Parathyroid adenoma (tissue), 2 donors: ENCODE measurements around the gene LTBP1.

Experiments used
- H2AFZ ChIP-seq: fragments of 300-600 bp; sonication (generic); one replicate; pipeline ENCODE4 v1.7.0; 2017; ENCODE audit warnings: antibody characterized with exemption, mild to moderate bottlenecking
- H3K27ac ChIP-seq: fragments of 300-600 bp; sonication (generic); one replicate; pipeline ENCODE4 v1.7.0; 2017
- H3K27me3 ChIP-seq: fragments of 300-600 bp; sonication (generic); one replicate; pipeline ENCODE4 v1.7.0; 2017; ENCODE audit warnings: low read length; ENCODE audit not compliant: control insufficient read depth, insufficient read depth
- H3K36me3 ChIP-seq: fragments of 300-600 bp; sonication (generic); one replicate; pipeline ENCODE4 v1.7.0; 2017; ENCODE audit warnings: low read length; ENCODE audit not compliant: control insufficient read depth, insufficient read depth
- H3K4me1 ChIP-seq: fragments of 300-600 bp; sonication (generic); one replicate; pipeline ENCODE4 v1.7.0; 2017; ENCODE audit warnings: control low read depth
- H3K4me2 ChIP-seq: fragments of 300-600 bp; sonication (generic); one replicate; pipeline ENCODE4 v1.7.0; 2017; ENCODE audit warnings: low read length
- H3K4me3 ChIP-seq: fragments of 300-600 bp; sonication (generic); one replicate; pipeline ENCODE4 v1.7.0; 2017; ENCODE audit warnings: low read depth, low read length
- H3K79me2 ChIP-seq: fragments of 300-600 bp; sonication (generic); one replicate; pipeline ENCODE4 v1.7.0; 2017; ENCODE audit warnings: control low read depth
- H3K9ac ChIP-seq: fragments of 300-600 bp; sonication (generic); one replicate; pipeline ENCODE4 v1.7.0; 2017; ENCODE audit warnings: mild to moderate bottlenecking
- H3K9me3 ChIP-seq: fragments of 300-600 bp; sonication (generic); one replicate; pipeline ENCODE4 v1.7.0; 2017; ENCODE audit warnings: low read length; ENCODE audit not compliant: control insufficient read depth
- CTCF ChIP-seq: fragments of 300-600 bp; sonication (generic); IDR thresholded peaks from one replicate; pipeline ENCODE4 v1.7.0; 2017; ENCODE audit warnings: antibody characterized with exemption, mild to moderate bottlenecking
- donor health status: primary hyperparathyroidism.

LTBP1 gene

GRCh38 chr2:33195891-33196290, 249.1 kb downstream of the LTBP1 start:
- Histone ChIP-seq H3K4me1 (no peaks in the 10 kb centered on the region), H3K9me3 (no peaks in the 10 kb centered on the region), H3K27ac (no peak overlapping the region), H3K27me3 (no peaks in the 10 kb centered on the region), H3K4me2 (no peak overlapping the region), H3K36me3 (no peaks in the 10 kb centered on the region), H3K4me3 (no peak overlapping the region), H2AFZ (no peak overlapping the region), H3K79me2 (no peaks in the 10 kb centered on the region), H3K9ac (no peak overlapping the region)
- TF ChIP-seq CTCF: no peak

- H3K4me1 ChIP-seq: no peaks in the 10 kb centered on the region
- no peaks in the 10 kb centered on the region for H3K9me3 ChIP-seq
- no peak overlapping the region for H3K4me3 ChIP-seq
- no peak overlapping the region for H3K27ac ChIP-seq
- H3K27me3 ChIP-seq: no peaks in the 10 kb centered on the region
- no peaks in the 10 kb centered on the region for H3K79me2 ChIP-seq
- H2AFZ ChIP-seq: no peak overlapping the region
- TF ChIP-seq CTCF: no peak
- no peaks in the 10 kb centered on the region for H3K36me3 ChIP-seq
- no peak overlapping the region for H3K4me2 ChIP-seq
- H3K9ac ChIP-seq: no peak overlapping the region
Observed at GRCh38 chr2:33196700-33197099, 249.9 kb downstream of the LTBP1 start.

- H3K4me1 ChIP-seq: no peaks in the 10 kb centered on the region
- no peak for TF ChIP-seq CTCF
- no peak overlapping the region for H3K27ac ChIP-seq
- H3K36me3 ChIP-seq: no peaks in the 10 kb centered on the region
- H3K79me2 ChIP-seq: no peaks in the 10 kb centered on the region
- no peak overlapping the region for H2AFZ ChIP-seq
- no peaks in the 10 kb centered on the region for H3K27me3 ChIP-seq
- H3K4me3 ChIP-seq: no peak overlapping the region
- no peak overlapping the region for H3K4me2 ChIP-seq
- H3K9me3 ChIP-seq: no peaks in the 10 kb centered on the region
- no peak overlapping the region for H3K9ac ChIP-seq
Observed at GRCh38 chr2:33197198-33197938, 250.6 kb downstream of the LTBP1 start.

- no peak overlapping the region for H3K4me3 ChIP-seq
- no peak overlapping the region for H3K4me2 ChIP-seq
- no peaks in the 10 kb centered on the region for H3K36me3 ChIP-seq
- no peaks in the 10 kb centered on the region for H3K9me3 ChIP-seq
- no peak overlapping the region for H3K27ac ChIP-seq
- no peak overlapping the region for H2AFZ ChIP-seq
- no peaks in the 10 kb centered on the region for H3K79me2 ChIP-seq
- no peak overlapping the region for H3K9ac ChIP-seq
- no peaks in the 10 kb centered on the region for H3K4me1 ChIP-seq
- no peak for TF ChIP-seq CTCF
- H3K27me3 ChIP-seq: no peaks in the 10 kb centered on the region
Observed at GRCh38 chr2:33202641-33203522, 256.1 kb downstream of the LTBP1 start.
